ENCODE results near the gene ACAD8.

ACAD8 gene

DNA sequence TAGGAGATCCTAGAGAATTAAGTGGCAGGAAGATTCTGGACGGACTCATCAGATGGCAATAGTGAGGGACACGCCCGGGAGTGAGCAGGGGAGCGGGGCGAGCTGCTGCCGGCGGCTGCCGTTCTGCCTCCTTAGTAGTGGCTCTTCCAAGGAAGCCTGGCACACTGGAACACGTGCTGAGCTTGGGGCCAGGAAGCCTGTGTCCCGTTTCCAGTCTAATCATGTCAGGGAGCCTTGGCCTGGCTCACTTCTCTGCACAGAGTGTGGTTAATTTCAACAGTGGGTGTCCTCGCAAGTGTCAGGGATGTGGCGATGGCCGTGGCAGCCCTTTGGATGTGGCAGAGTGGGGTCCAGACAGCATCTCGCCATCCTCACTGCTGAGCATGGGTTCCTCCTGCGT is 39.3 kb downstream of the ACAD8 start:
- no peak for DNase-seq

DNA sequence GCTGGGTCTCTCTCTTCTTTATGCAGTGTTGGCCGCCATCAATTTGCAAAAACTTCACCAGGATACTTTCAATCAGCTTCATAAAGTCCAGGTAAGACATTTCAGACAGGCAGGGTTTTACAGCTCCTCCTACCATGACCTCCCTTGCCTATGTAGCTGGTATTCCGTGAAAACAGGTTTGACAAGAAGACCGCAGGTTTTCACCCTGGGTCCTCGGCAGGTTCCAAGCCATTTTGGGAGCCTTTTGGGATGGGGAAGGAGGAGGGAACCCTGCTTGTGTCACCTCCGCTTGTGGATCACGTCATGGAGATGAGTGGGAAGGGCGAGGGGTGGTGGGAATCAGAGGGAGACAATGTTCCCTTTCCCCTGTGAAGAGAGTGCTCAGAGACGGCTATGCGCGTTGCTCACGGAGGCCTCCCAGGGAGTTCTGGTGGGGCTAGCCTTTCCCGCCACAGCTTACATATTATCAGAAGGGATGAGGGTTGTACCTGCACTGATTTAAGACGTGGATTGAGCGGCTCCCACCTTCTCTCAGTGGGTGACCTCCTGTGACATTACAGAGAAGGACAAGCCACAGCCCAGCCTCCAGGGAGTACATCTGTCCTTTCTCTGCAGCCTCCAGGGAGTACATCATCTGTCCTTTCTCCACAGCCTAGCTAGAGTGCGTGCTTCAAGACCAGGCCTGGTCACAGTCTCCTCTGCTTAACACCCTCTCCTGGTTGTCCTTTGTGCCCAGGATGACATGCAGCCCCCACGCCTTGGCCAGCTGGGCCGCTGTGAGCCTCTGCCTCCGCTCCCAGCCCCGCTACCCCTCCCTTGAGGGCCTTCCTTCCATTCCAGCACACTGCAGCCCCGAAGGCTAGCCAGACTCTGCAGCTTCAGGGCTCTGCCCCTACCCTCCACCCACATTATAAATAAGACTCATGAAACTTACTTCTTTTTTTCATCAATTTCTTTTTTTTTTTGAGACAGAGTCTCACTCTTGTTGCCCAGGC is 40.0 kb downstream of the ACAD8 start:
- DNase-seq = no peak

- no peak for DNase-seq
Measured at GRCh38 chr11:134294664-134295063, 41.3 kb downstream of the ACAD8 start.

- no peak for DNase-seq
Measured at GRCh38 chr11:134312223-134312622, 58.9 kb downstream of the ACAD8 start.

DNA sequence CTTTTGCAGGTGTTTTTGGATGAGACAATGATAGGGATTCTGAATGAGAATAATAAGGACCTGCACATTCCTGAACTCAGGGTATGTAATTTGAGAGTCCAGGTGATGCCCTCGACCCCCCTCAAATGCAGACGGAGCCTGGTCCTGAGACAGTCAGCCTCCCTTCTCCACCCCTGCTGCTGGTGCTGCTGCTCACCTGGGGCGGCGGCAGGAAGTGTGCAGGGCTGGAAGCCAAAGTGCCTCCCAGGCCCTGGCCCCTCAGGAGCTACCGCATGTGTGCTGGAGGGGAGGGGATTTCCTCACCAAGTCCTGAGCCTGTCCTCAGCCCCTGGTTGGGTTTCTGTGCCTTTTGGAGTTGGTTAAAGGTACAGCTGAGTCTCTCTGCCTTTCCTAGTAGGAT is 59.4 kb downstream of the ACAD8 start:
- no peak for DNase-seq

DNA sequence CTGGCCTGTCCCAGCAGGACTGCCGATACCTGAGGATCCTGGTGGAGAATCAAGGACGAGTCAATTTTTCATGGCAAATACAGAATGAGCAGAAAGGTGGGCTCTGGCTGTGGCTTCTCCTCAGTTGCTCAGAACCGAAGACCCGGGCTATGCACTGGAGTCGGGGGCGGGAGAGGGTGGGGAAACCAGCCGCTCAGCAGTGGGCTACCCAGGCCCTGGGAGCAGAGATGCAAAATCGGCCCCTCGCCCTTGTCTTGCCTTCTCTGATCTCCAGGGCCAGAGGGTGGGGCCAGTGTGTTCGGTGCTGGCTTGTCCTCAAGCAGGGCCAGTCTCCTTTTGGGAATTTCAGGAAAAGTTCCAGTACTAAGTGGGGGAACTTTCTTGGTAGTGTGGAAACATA is 60.0 kb downstream of the ACAD8 start:
- no peak for DNase-seq

GRCh38 chr11:134313821-134314607 is 60.6 kb downstream of the ACAD8 start:
- DNase-seq = no peak

All from inflammatory macrophage treated with lipopolysaccharide for 1 hour (primary cell).